ENCODE data around the gene SPRYD4.

GRCh38 chr12:56474389-56474788, 6.0 kb downstream of the SPRYD4 start:
- no peak for TF ChIP-seq CTCF (IDR thresholded peaks at IDR 0.05)
- TF ChIP-seq POLR2A (IDR thresholded peaks at IDR 0.05): no peak
